GM12801 (cell line): Measurements from ENCODE around the gene MDGA2.

ENCODE experiments used
- TF ChIP-seq, protein P1 (sequence below): IDR thresholded peaks from one replicate; pipeline ENCODE4 v1.5.1; 2011; ENCODE audit warnings: control low read depth; ENCODE audit not compliant: insufficient read length; ENCODE audit errors: extremely low read depth

The MDGA2 gene

DNA sequence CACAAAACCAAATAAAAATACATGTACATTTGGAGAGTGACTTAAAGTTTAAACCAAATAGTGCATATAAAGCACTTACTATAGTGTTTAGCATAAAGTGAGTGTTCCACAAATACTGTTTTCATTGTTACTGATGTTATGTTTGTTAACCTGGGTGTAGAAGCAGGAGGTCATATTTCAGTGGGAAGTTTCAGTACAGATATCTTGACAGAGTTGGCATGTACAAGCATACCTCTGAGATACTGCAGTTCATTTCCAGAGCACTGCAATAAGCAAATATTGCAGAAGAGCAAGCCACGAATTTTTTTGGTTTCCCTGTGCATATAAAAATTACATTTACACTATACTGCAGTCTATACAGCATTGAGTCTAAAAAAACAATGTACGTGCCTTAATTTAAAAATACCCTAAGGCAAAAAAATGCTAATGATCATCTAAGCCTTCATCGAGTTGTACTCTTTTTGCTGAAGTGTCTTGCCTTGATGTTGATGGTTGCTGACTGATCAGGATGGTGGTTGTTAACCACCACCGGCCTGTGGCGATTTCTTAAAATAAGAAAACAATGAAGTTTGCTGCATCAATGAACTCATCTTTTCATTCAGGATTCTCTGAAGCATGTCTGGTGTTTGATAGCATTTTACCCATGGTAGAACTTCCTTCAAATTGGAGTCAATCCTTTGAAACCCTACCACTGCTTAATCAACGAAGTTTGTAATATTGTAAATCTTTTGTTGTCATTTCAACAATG lies 662.7 kb downstream of the MDGA2 start:
- TF ChIP-seq, protein P1, sequence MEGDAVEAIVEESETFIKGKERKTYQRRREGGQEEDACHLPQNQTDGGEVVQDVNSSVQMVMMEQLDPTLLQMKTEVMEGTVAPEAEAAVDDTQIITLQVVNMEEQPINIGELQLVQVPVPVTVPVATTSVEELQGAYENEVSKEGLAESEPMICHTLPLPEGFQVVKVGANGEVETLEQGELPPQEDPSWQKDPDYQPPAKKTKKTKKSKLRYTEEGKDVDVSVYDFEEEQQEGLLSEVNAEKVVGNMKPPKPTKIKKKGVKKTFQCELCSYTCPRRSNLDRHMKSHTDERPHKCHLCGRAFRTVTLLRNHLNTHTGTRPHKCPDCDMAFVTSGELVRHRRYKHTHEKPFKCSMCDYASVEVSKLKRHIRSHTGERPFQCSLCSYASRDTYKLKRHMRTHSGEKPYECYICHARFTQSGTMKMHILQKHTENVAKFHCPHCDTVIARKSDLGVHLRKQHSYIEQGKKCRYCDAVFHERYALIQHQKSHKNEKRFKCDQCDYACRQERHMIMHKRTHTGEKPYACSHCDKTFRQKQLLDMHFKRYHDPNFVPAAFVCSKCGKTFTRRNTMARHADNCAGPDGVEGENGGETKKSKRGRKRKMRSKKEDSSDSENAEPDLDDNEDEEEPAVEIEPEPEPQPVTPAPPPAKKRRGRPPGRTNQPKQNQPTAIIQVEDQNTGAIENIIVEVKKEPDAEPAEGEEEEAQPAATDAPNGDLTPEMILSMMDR, result no peak

DNA sequence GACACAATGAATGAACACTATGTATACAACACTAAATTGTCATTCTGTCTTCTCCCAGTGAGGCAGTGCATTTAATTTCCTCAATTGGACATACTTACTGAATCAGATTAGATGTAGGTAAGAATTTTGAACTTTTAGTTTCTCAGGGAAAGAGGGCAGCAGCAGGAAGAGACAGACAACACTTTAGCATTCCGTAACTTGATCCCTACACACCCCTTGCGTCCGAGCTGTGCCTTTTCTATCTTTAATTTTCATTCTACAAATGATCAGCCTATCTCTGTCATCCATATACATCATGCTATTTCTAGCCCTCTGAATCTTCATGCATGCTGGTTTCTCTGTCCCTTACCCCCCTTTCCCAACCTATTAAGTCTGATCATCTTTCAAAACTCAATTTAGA lies 665.8 kb downstream of the MDGA2 start:
- TF ChIP-seq, protein P1, result no peak

DNA sequence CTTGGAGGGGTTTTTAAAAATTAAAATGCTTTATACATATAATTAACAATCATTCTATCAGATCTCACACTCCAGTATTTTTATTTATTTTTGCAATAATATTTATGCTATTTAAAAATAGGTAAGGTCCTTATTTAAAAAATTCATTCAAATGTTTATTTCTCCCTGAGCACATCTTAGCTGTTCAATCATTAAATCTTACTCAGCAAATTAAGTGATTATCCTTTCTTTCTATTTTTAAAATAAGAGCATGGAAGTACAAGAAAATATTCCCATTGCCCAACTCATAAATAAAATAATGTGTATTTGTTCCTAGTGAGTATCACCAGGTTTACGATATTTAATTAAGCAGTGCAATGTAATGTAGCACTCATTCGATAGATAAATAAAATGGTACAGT lies 666.7 kb downstream of the MDGA2 start:
- TF ChIP-seq, protein P1, result no peak

DNA sequence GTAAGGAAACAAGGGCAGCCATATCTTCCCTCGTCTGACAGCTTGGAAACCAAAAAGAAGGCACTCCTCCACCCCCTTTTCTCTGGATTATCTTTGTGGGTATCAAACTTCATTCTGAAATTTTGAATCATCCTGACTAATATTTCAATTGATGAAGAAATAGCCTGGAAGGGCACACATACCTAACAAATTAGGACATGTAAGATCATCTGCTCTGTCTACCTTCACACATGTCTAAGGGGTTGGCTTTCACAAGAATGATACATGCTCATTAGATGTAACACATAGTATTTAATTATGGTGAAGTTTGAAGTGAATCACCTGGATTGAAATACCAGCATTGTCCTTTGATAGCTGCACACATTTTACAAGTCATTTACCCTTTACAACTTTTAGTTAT lies 675.7 kb downstream of the MDGA2 start:
- TF ChIP-seq, protein P1, result no peak

DNA sequence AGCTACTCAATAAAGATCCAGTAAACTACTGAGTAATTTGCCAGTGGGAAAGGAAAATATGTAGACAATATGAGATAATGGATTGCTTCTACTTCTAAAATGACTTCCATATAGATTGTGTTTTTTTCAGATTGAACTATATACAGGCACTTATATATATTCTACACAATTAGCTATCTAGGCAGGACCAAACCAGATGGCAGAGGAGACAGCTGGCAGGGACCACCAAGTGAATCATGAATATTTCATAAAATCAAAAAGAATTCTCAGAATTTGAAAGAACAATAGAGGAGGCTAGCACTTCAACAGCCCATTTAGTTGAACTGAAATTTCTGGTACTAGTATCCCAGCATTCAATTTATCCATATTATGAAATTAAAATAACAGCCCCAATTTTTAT lies 685.8 kb downstream of the MDGA2 start:
- TF ChIP-seq, protein P1, result no peak

DNA sequence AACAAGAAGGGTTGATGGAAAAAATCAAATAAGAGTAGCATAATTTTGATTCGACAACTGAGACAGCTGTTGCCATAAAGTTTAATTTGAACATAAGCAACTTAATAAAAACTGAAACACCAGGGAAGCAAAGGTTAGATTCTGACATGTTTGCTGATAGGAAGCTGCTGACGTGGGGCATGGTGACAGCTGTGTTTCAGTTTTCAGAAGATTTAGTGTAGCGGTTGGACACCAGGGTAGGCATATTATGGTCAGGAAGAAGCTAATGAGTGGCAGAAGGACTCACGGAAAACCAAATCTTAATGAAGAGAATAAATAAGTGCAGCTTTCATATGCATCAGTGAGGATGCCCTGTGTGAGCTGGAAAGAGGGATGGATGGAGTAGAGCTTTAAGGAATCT lies 687.1 kb downstream of the MDGA2 start:
- TF ChIP-seq, protein P1, result no peak

DNA sequence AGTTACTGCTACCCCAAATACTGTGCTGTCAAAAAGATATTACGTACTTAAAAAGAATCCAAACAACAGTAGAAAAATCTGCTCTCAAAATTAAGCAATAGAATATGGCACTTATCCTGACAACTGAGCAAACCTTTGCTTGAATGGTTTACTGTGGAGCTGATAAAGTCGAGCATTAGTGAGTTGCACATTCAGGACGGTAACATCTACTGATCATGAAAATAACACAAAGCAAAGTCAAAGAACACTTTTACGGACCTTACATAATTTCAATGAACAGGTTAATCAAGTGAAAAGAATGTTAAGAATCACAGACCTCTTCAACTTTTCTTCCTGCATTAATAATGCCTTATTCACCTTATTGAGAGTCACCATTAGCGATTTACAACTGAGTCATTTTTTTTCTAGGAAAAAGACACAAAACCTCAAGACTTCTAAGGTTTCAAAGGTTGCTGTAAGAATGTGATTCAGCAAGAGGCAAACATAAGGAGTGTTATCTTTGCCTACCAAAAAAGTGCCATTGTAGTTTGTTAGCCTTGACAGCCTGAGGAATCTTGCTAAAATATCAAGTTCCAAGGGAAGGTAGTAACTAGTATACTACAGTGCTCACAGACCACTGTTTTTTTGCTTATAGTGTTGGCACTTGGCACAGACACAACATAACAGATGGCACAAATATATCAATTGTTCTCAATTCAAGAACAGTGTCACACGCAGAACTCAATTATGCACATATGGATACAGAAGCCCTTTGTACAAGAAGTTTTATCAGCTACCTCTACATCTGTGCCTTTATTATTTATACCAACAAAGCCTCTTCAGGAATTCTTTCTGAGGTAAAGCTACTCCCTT lies 689.6 kb downstream of the MDGA2 start:
- TF ChIP-seq, protein P1, result no peak
